Heart left ventricle (tissue), 13 donors: ENCODE data around the gene HTRA3.

Experiments
- POLR2A ChIP-seq, 2 donors: fragments of 450-650 bp; IDR thresholded peaks; one replicate each; pipeline ENCODE4 v1.6.1; 2017; ENCODE audit warnings: antibody characterized with exemption in 2 of 2, mild to moderate bottlenecking in 2 of 2, moderate library complexity in 2 of 2
- TF ChIP-seq, protein P1 (sequence below), 12 donors: fragments of 200-600 bp; sonication (generic) in 4 of 12; IDR thresholded peaks; one replicate each; pipeline versions ENCODE4 v1.5.0 to v1.8.0; 2018 to 2022; ENCODE audit warnings: antibody characterized with exemption in 12 of 12, mild to moderate bottlenecking in 5 of 12
- donor health status: ischemic (EF 13 %, LVEDD 7.1; RV severe dilation, severe dysfunction).
- donor health status: DM: no; HTN: yes; CAD: no.
- donor health status: DM: no; HTN: no; CAD: no.
- donor health status: ischemic (EF 25% LVEDD 6.9; RV normal size, moderate dysfunction).
- donor health status: ischemic (EF 25% LVEDD 5.7; RV mildly dilated, moderate dysfunction).
- donor health status: ischemic (EF 35%, LVEDD 5.7; RV mildly dilated, moderate dysfunction).
- donor health status: nonischemic (EF 11% LVEDD 7.7; RV severe dilation, severe dysfunction).
- donor health status: DM: yes; HTN: yes; CAD: no.
- donor health status: PGD.
- donor health status: ischemic (EF 29% LVEDD 5.4; RV normal size, mild dysfunction).
- donor health status: nonischemic (EF 23%, LVEDD 6.1; RV moderate dilation, normal function).

GRCh38 chr4:8348071-8348470 is 78.5 kb downstream of the HTRA3 start:
- TF ChIP-seq, protein P1, sequence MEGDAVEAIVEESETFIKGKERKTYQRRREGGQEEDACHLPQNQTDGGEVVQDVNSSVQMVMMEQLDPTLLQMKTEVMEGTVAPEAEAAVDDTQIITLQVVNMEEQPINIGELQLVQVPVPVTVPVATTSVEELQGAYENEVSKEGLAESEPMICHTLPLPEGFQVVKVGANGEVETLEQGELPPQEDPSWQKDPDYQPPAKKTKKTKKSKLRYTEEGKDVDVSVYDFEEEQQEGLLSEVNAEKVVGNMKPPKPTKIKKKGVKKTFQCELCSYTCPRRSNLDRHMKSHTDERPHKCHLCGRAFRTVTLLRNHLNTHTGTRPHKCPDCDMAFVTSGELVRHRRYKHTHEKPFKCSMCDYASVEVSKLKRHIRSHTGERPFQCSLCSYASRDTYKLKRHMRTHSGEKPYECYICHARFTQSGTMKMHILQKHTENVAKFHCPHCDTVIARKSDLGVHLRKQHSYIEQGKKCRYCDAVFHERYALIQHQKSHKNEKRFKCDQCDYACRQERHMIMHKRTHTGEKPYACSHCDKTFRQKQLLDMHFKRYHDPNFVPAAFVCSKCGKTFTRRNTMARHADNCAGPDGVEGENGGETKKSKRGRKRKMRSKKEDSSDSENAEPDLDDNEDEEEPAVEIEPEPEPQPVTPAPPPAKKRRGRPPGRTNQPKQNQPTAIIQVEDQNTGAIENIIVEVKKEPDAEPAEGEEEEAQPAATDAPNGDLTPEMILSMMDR (IDR thresholded peaks at IDR 0.05): no peak
- TF ChIP-seq POLR2A (IDR thresholded peaks at IDR 0.05): no peak
